Keratinocyte (primary cell): ENCODE measurements around the gene KBTBD12. TPM values are rescaled to one million over a fixed set of nuclear protein-coding genes. Genes with fewer than 3 reads are reported as not detected.

Source experiments
- DNase-seq: peaks from one replicate; pipeline ENCODE4 v3.0.0-alpha.2; 2011; ENCODE audit warnings: low read depth, missing footprints, low spot score
- FAIRE-seq: peaks from 2 replicates; lab custom pipeline; 2011; peaks lifted over from hg19 to GRCh38; lab: Jason Lieb, UNC
- H2AFZ ChIP-seq: 2 replicates; pipeline ENCODE4 v1.6.0; 2012; ENCODE audit warnings: low read length, control low read depth, inconsistent platforms; ENCODE audit not compliant: control insufficient read depth
- H3K27ac ChIP-seq: 2 replicates; pipeline ENCODE4 v1.5.1; 2011; ENCODE audit warnings: low read length; ENCODE audit not compliant: control insufficient read depth, insufficient read depth
- H3K27me3 ChIP-seq: 3 replicates; pipeline ENCODE4 v1.6.0; 2011; ENCODE audit warnings: low read length; ENCODE audit not compliant: control insufficient read depth, insufficient read depth; ENCODE audit errors: extremely low read depth
- H3K36me3 ChIP-seq, 2 experiments: 2 replicates in 1 of 2; 3 replicates in 1 of 2; pipeline ENCODE4 v1.5.1; 2011; ENCODE audit warnings: low read length in 2 of 2, mild to moderate bottlenecking in 1 of 2; ENCODE audit not compliant: control insufficient read depth in 2 of 2, insufficient read depth in 2 of 2; ENCODE audit errors: extremely low read depth in 1 of 2
- H3K4me1 ChIP-seq: 3 replicates; pipeline ENCODE4 v1.5.1; 2011; ENCODE audit warnings: low read length; ENCODE audit not compliant: control insufficient read depth, insufficient read depth; ENCODE audit errors: extremely low read depth
- H3K4me2 ChIP-seq: 3 replicates; pipeline ENCODE4 v1.6.0; 2011; ENCODE audit warnings: low read depth, low read length; ENCODE audit not compliant: control insufficient read depth, insufficient read depth; ENCODE audit errors: extremely low read depth
- H3K4me3 ChIP-seq, 3 experiments: fragments of 200-600 bp in 1 of 3; sonication (generic) in 1 of 3; 2 replicates in 2 of 3; 3 replicates in 1 of 3; pipeline ENCODE4 v1.5.1; 2011 to 2016; ENCODE audit warnings: low read length in 3 of 3, mild to moderate bottlenecking in 3 of 3, control low read depth in 2 of 3, inconsistent platforms in 1 of 3, low read depth in 1 of 3, mixed read lengths in 1 of 3, mixed run types in 1 of 3, moderate library complexity in 1 of 3; ENCODE audit not compliant: control insufficient read depth in 2 of 3, insufficient read depth in 2 of 3; ENCODE audit errors: extremely low read depth in 1 of 3
- H3K79me2 ChIP-seq: 2 replicates; pipeline ENCODE4 v1.6.0; 2012; ENCODE audit warnings: low read length; ENCODE audit not compliant: control insufficient read depth, insufficient read depth
- H3K9ac ChIP-seq: 3 replicates; pipeline ENCODE4 v1.6.0; 2011; ENCODE audit warnings: low read length; ENCODE audit not compliant: control insufficient read depth, insufficient read depth; ENCODE audit errors: extremely low read depth
- H3K9me1 ChIP-seq: 3 replicates; pipeline ENCODE4 v1.6.0; 2011; ENCODE audit warnings: low read length; ENCODE audit not compliant: control insufficient read depth, insufficient read depth; ENCODE audit errors: extremely low read depth
- H3K9me3 ChIP-seq: 2 replicates; pipeline ENCODE4 v1.5.1; 2012; ENCODE audit warnings: low read depth, low read length; ENCODE audit not compliant: control insufficient read depth
- H4K20me1 ChIP-seq: 3 replicates; pipeline ENCODE4 v1.6.0; 2011; ENCODE audit warnings: low read length; ENCODE audit not compliant: control insufficient read depth, insufficient read depth; ENCODE audit errors: extremely low read depth
- CTCF ChIP-seq, 3 experiments: IDR thresholded peaks in 1 of 3; conservative IDR thresholded peaks in 1 of 3; optimal IDR thresholded peaks in 1 of 3; 2 replicates in 2 of 3; 3 replicates in 1 of 3; pipeline versions ENCODE3 to v1.5.1; 2011; ENCODE audit warnings: low read length in 3 of 3, mild to moderate bottlenecking in 3 of 3, moderate library complexity in 2 of 3, control low read depth in 1 of 3, inconsistent platforms in 1 of 3; ENCODE audit not compliant: insufficient read depth in 2 of 3; ENCODE audit errors: extremely low read depth in 1 of 3
- EZH2 ChIP-seq: IDR thresholded peaks from one replicate; pipeline ENCODE4 v1.6.1; 2012; ENCODE audit warnings: inconsistent platforms, mild to moderate bottlenecking, low read length, moderate library complexity
- dilution Hi-C: fragments of 300-500 bp; cut with MboI; formaldehyde crosslinking; loops from one replicate; pipeline ENCODE4 v1.7.0; 2020; ENCODE audit warnings: low sequenced_read_pairs; ENCODE audit not compliant: extremely low pct_ligation_motif_present
- polyA plus RNA-seq, 5 experiments: library from polyadenylated mRNA; depleted of rRNA in 3 of 5; stranded (reverse) in 3 of 5; stranded (forward) in 1 of 5; unstranded in 1 of 5; fragments of >200 nt; gene quantifications; 1 replicate in 1 of 5; 2 replicates in 3 of 5; 3 replicates in 1 of 5; pipeline versions ENCODE4 v1.2.1 to v1.2.3, GENCODE V29; 2011 to 2012; ENCODE audit warnings: missing spikeins in 2 of 5, low read depth in 1 of 5, low replicate concordance in 1 of 5

KBTBD12 gene
- polyA plus RNA-seq, 1 donor (not counting 4 experiments of a cell fraction or from before 2014, with no cell fraction given), result not detected

GRCh38 chr3:127942613-127943012 lies 27.6 kb downstream of the KBTBD12 start:
- Histone ChIP-seq H3K4me3 (no peak overlapping the region), H3K4me1 (no peaks in the 10 kb centered on the region), H3K27me3 (no peaks in the 10 kb centered on the region), H3K4me2 (no peak overlapping the region), H3K79me2 (no peaks in the 10 kb centered on the region), H4K20me1 (no peaks in the 10 kb centered on the region), H2AFZ (no peak overlapping the region), H3K27ac (no peak overlapping the region), H3K9me3 (no peaks in the 10 kb centered on the region), H3K9ac (no peak overlapping the region), H3K36me3 (no peaks in the 10 kb centered on the region), H3K9me1 (no peaks in the 10 kb centered on the region)
- TF ChIP-seq EZH2, result no peak
- no peak for TF ChIP-seq CTCF (optimal IDR thresholded peaks at IDR 0.05 in 1 of 3, IDR thresholded peaks at IDR 0.05 in 1 of 3, conservative IDR thresholded peaks at IDR 0.05 in 1 of 3; ENCODE audit: extremely low read depth in 1 of 3, insufficient read depth in 2 of 3, low read length in 3 of 3)
- FAIRE-seq (no peak), DNase-seq (no peak)
- dilution Hi-C loops, result no loop called here

- Histone ChIP-seq H3K9me3 (no peaks in the 10 kb centered on the region), H3K4me3 (no peak overlapping the region), H3K27ac (no peak overlapping the region), H3K27me3 (no peaks in the 10 kb centered on the region), H2AFZ (no peak overlapping the region), H3K9ac (no peak overlapping the region), H3K4me2 (no peak overlapping the region), H3K79me2 (no peaks in the 10 kb centered on the region), H3K4me1 (peaks cover under 1% of the 10 kb centered on the region), H3K9me1 (no peaks in the 10 kb centered on the region), H3K36me3 (no peaks in the 10 kb centered on the region), H4K20me1 (no peaks in the 10 kb centered on the region)
- DNase-seq (no peak), FAIRE-seq (no peak)
- TF ChIP-seq CTCF (optimal IDR thresholded peaks at IDR 0.05 in 1 of 3, IDR thresholded peaks at IDR 0.05 in 1 of 3, conservative IDR thresholded peaks at IDR 0.05 in 1 of 3; ENCODE audit: extremely low read depth in 1 of 3, insufficient read depth in 2 of 3, low read length in 3 of 3) (no peak), EZH2 (no peak)
- dilution Hi-C loops, result no loop called here
Observed at GRCh38 chr3:127948211-127948610, 33.2 kb downstream of the KBTBD12 start.
